Hematopoietic multipotent progenitor cell treated with erythropoietin and hydrocortisone succinate and interleukin-3 and kit ligand, for 4 days (in vitro differentiated cells): ENCODE results near the gene IQGAP2.
"Not testable (repeated sequence)": the region's sequence is repeated elsewhere in the genome, so short reads cannot be mapped to it uniquely, and the experiment has no call there.

ENCODE experiments used
- DNase-seq: peaks from one replicate; pipeline ENCODE4 v3.0.0-alpha.2; 2015

Gene IQGAP2

GRCh38 chr5:76415855-76416254, 12.8 kb downstream of the IQGAP2 start:
- no peak for DNase-seq

- DNase-seq = no peak
Observed at GRCh38 chr5:76419597-76420298, 16.7 kb downstream of the IQGAP2 start.

- peak; percentile 40 for DNase-seq
Observed at GRCh38 chr5:76422227-76422626, 19.1 kb downstream of the IQGAP2 start.

GRCh38 chr5:76422742-76423141, 19.7 kb downstream of the IQGAP2 start:
- no peak for DNase-seq

- peak; percentile 23 for DNase-seq
Observed at GRCh38 chr5:76425146-76425545, 22.1 kb downstream of the IQGAP2 start.

GRCh38 chr5:76425928-76426804, 23.1 kb downstream of the IQGAP2 start:
- DNase-seq = no peak

GRCh38 chr5:76427206-76428140, 24.4 kb downstream of the IQGAP2 start:
- no peak for DNase-seq

- not testable (repeated sequence) for DNase-seq
Observed at GRCh38 chr5:76428550-76428949, 25.5 kb downstream of the IQGAP2 start.

GRCh38 chr5:76433261-76433660, 30.2 kb downstream of the IQGAP2 start:
- peak; percentile 24 for DNase-seq

GRCh38 chr5:76437507-76437906, 34.4 kb downstream of the IQGAP2 start:
- not testable (repeated sequence) for DNase-seq

GRCh38 chr5:76438025-76438424, 34.9 kb downstream of the IQGAP2 start:
- DNase-seq = no peak

- DNase-seq = no peak
Observed at GRCh38 chr5:76439201-76439600, 36.1 kb downstream of the IQGAP2 start.

- no peak for DNase-seq
Observed at GRCh38 chr5:76439929-76440328, 36.8 kb downstream of the IQGAP2 start.

GRCh38 chr5:76441101-76441500, 38.0 kb downstream of the IQGAP2 start:
- DNase-seq = no peak

GRCh38 chr5:76441890-76442673, 39.0 kb downstream of the IQGAP2 start:
- DNase-seq = no peak

GRCh38 chr5:76443066-76443800, 40.1 kb downstream of the IQGAP2 start:
- DNase-seq = no peak

- peak; percentile 52 for DNase-seq
Observed at GRCh38 chr5:76445063-76445462, 42.0 kb downstream of the IQGAP2 start.

GRCh38 chr5:76445830-76446229, 42.7 kb downstream of the IQGAP2 start:
- DNase-seq = peak; percentile 62

GRCh38 chr5:76446776-76447175, 43.7 kb downstream of the IQGAP2 start:
- DNase-seq = no peak

- DNase-seq = no peak
Observed at GRCh38 chr5:76449606-76450005, 46.5 kb downstream of the IQGAP2 start.

GRCh38 chr5:76450054-76450453, 47.0 kb downstream of the IQGAP2 start:
- peak; percentile 62 for DNase-seq
